Head of caudate nucleus (tissue), 42 donors: ENCODE data around the gene BEGAIN.
A peak's percentile ranks its signal among the peaks of the same experiment; 100 is the strongest.

Experiments
- DNase-seq, 42 donors: peaks; one replicate each; pipeline versions ENCODE4 v3.0.0 to v3.0.0-alpha.2; 2020 to 2021; ENCODE audit warnings: mixed read lengths in 7 of 42
- intact Hi-C: fragments of 100-400 bp; cut with DNase I; formaldehyde crosslinking; loops from one replicate; pipeline ENCODE4 v1.15.0; 2022

BEGAIN gene

GRCh38 chr14:100534528-100535286 lies 52.5 kb downstream of the BEGAIN start:
- intact Hi-C loops = loop anchor here (5.0 kb wide), 1 partner anchor 113 kb away; no protein-coding TSS in a partner anchor
- DNase-seq = peak in 27 of 42 donors; percentile 0 to 30 (median 7)

- intact Hi-C loops = no loop called here
- peak in 36 of 42 donors; percentile 5 to 69 (median 40) for DNase-seq
Observed at GRCh38 chr14:100533656-100534485, 53.3 kb downstream of the BEGAIN start.

GRCh38 chr14:100532906-100533655 lies 54.1 kb downstream of the BEGAIN start:
- intact Hi-C loops = no loop called here
- peak in 30 of 42 donors; percentile 0 to 63 (median 16) for DNase-seq

GRCh38 chr14:100532154-100532861 lies 54.9 kb downstream of the BEGAIN start:
- intact Hi-C loops = no loop called here
- peak in 23 of 42 donors; percentile 0 to 34 (median 7) for DNase-seq

- intact Hi-C loops = no loop called here
- DNase-seq = peak in 24 of 42 donors; percentile 1 to 36 (median 7)
Observed at GRCh38 chr14:100531152-100532121, 55.8 kb downstream of the BEGAIN start.

GRCh38 chr14:100530270-100531072 lies 56.7 kb downstream of the BEGAIN start:
- intact Hi-C loops = no loop called here
- peak in 16 of 42 donors; percentile 1 to 33 (median 8) for DNase-seq

- DNase-seq = peak in 18 of 42 donors; percentile 1 to 28 (median 10)
- intact Hi-C loops = no loop called here
Observed at GRCh38 chr14:100529561-100530031, 57.6 kb downstream of the BEGAIN start.

- DNase-seq = peak in 15 of 42 donors; percentile 2 to 29 (median 8)
- intact Hi-C loops = no loop called here
Observed at GRCh38 chr14:100528962-100529560, 58.2 kb downstream of the BEGAIN start.

- intact Hi-C loops = no loop called here
- peak in 10 of 42 donors; percentile 2 to 44 (median 19) for DNase-seq
Observed at GRCh38 chr14:100526632-100527031, 60.6 kb downstream of the BEGAIN start.

GRCh38 chr14:100526057-100526456 lies 61.2 kb downstream of the BEGAIN start:
- intact Hi-C loops = no loop called here
- peak in 6 of 42 donors; percentile 6 to 24 (median 16) for DNase-seq

GRCh38 chr14:100525615-100526014 lies 61.6 kb downstream of the BEGAIN start:
- intact Hi-C loops = no loop called here

GRCh38 chr14:100524933-100525243 lies 62.3 kb downstream of the BEGAIN start:
- intact Hi-C loops = no loop called here
- DNase-seq = peak in 26 of 42 donors; percentile 2 to 79 (median 48)

More at GRCh38 chr14:100525615-100526014, 61.6 kb downstream of the BEGAIN start:
- DNase-seq = peak in 11 of 42 donors; percentile 1 to 27 (median 14)

GRCh38 chr14:100524233-100524932 lies 62.8 kb downstream of the BEGAIN start:
- DNase-seq = peak in 5 of 42 donors; percentile 2 to 34 (median 9)
- intact Hi-C loops = no loop called here

GRCh38 chr14:100523843-100524169 lies 63.4 kb downstream of the BEGAIN start:
- intact Hi-C loops = no loop called here
- DNase-seq = peak in 3 of 42 donors; percentile 3 to 25 (median 4)

- intact Hi-C loops = no loop called here
- DNase-seq = peak in 7 of 42 donors; percentile 4 to 24 (median 20)
Observed at GRCh38 chr14:100523131-100523842, 63.9 kb downstream of the BEGAIN start.
